Endothelial cell of umbilical vein (primary cell): ENCODE results near the gene PNRC1. TPM values are rescaled to one million over a fixed set of nuclear protein-coding genes. Genes with fewer than 3 reads are reported as not detected.
"Not testable (repeated sequence)": the region's sequence is repeated elsewhere in the genome, so short reads cannot be mapped to it uniquely, and the experiment has no call there.

Experiments
- BruUV-seq: library from RNA; stranded (reverse); fragments of 400-500 nt; replicated peaks from 2 replicates; lab custom pipeline; 2021; lab: Mats Ljungman, UMichigan
- CTCF ChIA-PET: fragments of 300-600, 350-600 bp; sonication (Branson Sonifier 250); formaldehyde crosslinking; loops from one replicate; lab custom pipeline; 2021; ENCODE audit warnings: antibody characterized with exemption, inconsistent platforms; lab: Charles Lee
- POLR2A ChIA-PET: fragments of 300-600, 350-600 bp; sonication (Branson Sonifier 250); formaldehyde crosslinking; loops from one replicate; lab custom pipeline; 2021; ENCODE audit warnings: antibody characterized with exemption, inconsistent platforms; lab: Charles Lee
- DNase-seq: peaks from one replicate; pipeline ENCODE4 v3.0.0-alpha.2; 2011; ENCODE audit warnings: low read depth, low spot score
- FAIRE-seq: peaks from 2 replicates; lab custom pipeline; 2011; peaks lifted over from hg19 to GRCh38; lab: Jason Lieb, UNC
- H2AFZ ChIP-seq: 2 replicates; pipeline ENCODE4 v1.6.0; 2012; ENCODE audit warnings: low read depth, low read length, control low read depth, inconsistent platforms
- H3K27ac ChIP-seq: 2 replicates; pipeline ENCODE4 v1.5.1; 2011; ENCODE audit warnings: low read depth, mild to moderate bottlenecking, control low read depth, low read length, moderate library complexity; ENCODE audit not compliant: insufficient read depth
- H3K27me3 ChIP-seq, 2 experiments: 2 replicates each; pipeline versions ENCODE4 v1.6.0 to v1.6.1; 2011; ENCODE audit warnings: low read length in 2 of 2, mixed read lengths in 1 of 2; ENCODE audit not compliant: control insufficient read depth in 2 of 2, insufficient read depth in 2 of 2
- H3K36me3 ChIP-seq, 2 experiments: 2 replicates in 1 of 2; 3 replicates in 1 of 2; pipeline ENCODE4 v1.5.1; 2011; ENCODE audit warnings: low read length in 2 of 2, mild to moderate bottlenecking in 1 of 2, moderate library complexity in 1 of 2; ENCODE audit not compliant: control insufficient read depth in 2 of 2, insufficient read depth in 2 of 2; ENCODE audit errors: extremely low read depth in 1 of 2
- H3K4me1 ChIP-seq: 3 replicates; pipeline ENCODE4 v1.5.1; 2011; ENCODE audit warnings: mild to moderate bottlenecking, low read length; ENCODE audit not compliant: control insufficient read depth, insufficient read depth; ENCODE audit errors: extremely low read depth
- H3K4me2 ChIP-seq: 2 replicates; pipeline ENCODE4 v1.6.1; 2011; ENCODE audit warnings: low read length, control low read depth, mixed read lengths; ENCODE audit not compliant: insufficient read depth
- H3K4me3 ChIP-seq, 3 experiments: fragments of 200-600 bp in 1 of 3; sonication (generic), shearing (Covaris generic) in 1 of 3; replicated peaks in 1 of 3; 2 replicates each; pipeline ENCODE4 v1.5.1; 2011 to 2016; ENCODE audit warnings: control low read depth in 3 of 3, low read length in 3 of 3, mild to moderate bottlenecking in 2 of 3, inconsistent platforms in 1 of 3, low read depth in 1 of 3, moderate library complexity in 1 of 3; ENCODE audit not compliant: insufficient read depth in 1 of 3
- H3K79me2 ChIP-seq: 2 replicates; pipeline ENCODE4 v1.6.0; 2012; ENCODE audit warnings: low read length, inconsistent platforms; ENCODE audit not compliant: control insufficient read depth, insufficient read depth
- H3K9ac ChIP-seq: replicated peaks from 2 replicates; pipeline ENCODE3; 2011; ENCODE audit warnings: low read length, control low read depth; ENCODE audit not compliant: insufficient read depth; ENCODE audit errors: extremely low read depth
- H3K9me1 ChIP-seq: replicated peaks from 3 replicates; pipeline ENCODE4 v1.6.0; 2011; ENCODE audit warnings: mild to moderate bottlenecking, low read length; ENCODE audit not compliant: control insufficient read depth, insufficient read depth; ENCODE audit errors: extremely low read depth
- H3K9me3 ChIP-seq: replicated peaks from 2 replicates; pipeline ENCODE4 v1.5.1; 2012; ENCODE audit warnings: low read length, inconsistent platforms; ENCODE audit not compliant: control insufficient read depth, insufficient read depth
- H4K20me1 ChIP-seq: replicated peaks from 2 replicates; pipeline ENCODE3; 2011; ENCODE audit warnings: mild to moderate bottlenecking, low read length; ENCODE audit not compliant: control insufficient read depth, insufficient read depth; ENCODE audit errors: extremely low read depth
- EZH2 ChIP-seq: IDR thresholded peaks from 2 replicates; pipeline ENCODE4 v1.6.1; 2012; ENCODE audit warnings: borderline replicate concordance, low read depth, mild to moderate bottlenecking, moderate library complexity, low read length, inconsistent platforms; ENCODE audit not compliant: severe bottlenecking
- FOS ChIP-seq: IDR thresholded peaks from 2 replicates; pipeline ENCODE4 v1.6.1; 2011; ENCODE audit warnings: mild to moderate bottlenecking, low read length, moderate library complexity, borderline replicate concordance; ENCODE audit not compliant: insufficient read depth
- GATA2 ChIP-seq: IDR thresholded peaks from 2 replicates; pipeline ENCODE4 v1.7.0; 2011; ENCODE audit warnings: low read depth, mild to moderate bottlenecking, moderate library complexity, mixed read lengths, low read length; ENCODE audit not compliant: insufficient read length, insufficient read depth
- JUN ChIP-seq: IDR thresholded peaks from 2 replicates; pipeline ENCODE4 v1.6.1; 2011; ENCODE audit warnings: borderline replicate concordance, low read depth; ENCODE audit not compliant: insufficient read length, insufficient read depth
- MAX ChIP-seq: IDR thresholded peaks from 2 replicates; pipeline ENCODE4 v1.6.1; 2011; ENCODE audit not compliant: insufficient read depth, insufficient read length
- MYC ChIP-seq: IDR thresholded peaks from one replicate; pipeline ENCODE4 v1.6.1; 2011; ENCODE audit warnings: mild to moderate bottlenecking, low read depth, low read length
- POLR2A ChIP-seq: IDR thresholded peaks from 2 replicates; pipeline ENCODE4 v1.6.1; 2012; ENCODE audit warnings: low read depth, mild to moderate bottlenecking, control low read depth, low read length
- POLR2AphosphoS5 ChIP-seq: IDR thresholded peaks from 2 replicates; pipeline ENCODE4 v1.6.1; 2012; ENCODE audit warnings: low read depth, mild to moderate bottlenecking, control low read depth, low read length, moderate library complexity; ENCODE audit not compliant: insufficient read depth
- dilution Hi-C: fragments of 300-500 bp; cut with MboI; formaldehyde crosslinking; loops from one replicate; pipeline ENCODE4 v1.15.0; 2019; ENCODE audit warnings: low sequenced_read_pairs; ENCODE audit not compliant: extremely low pct_ligation_motif_present
- intact Hi-C: fragments of 100-400 bp; cut with micrococcal nuclease; formaldehyde crosslinking; loops from one replicate; pipeline ENCODE4 v1.10.0; 2022
- polyA plus RNA-seq, 4 experiments: library from polyadenylated mRNA; depleted of rRNA in 3 of 4; stranded (reverse) in 3 of 4; unstranded in 1 of 4; fragments of >200 nt; gene quantifications; 2 replicates each; pipeline versions ENCODE4 v1.2.1 to v1.2.3, GENCODE V29; 2011 to 2012; ENCODE audit warnings: missing spikeins in 1 of 4
- total RNA-seq: library from RNA; stranded (reverse); gene quantifications from 2 replicates; pipeline ENCODE4 v1.2.3, GENCODE V29; 2021
- TF ChIP-seq, protein P1 (sequence below), 2 donors: IDR thresholded peaks; 1 replicate in 1 of 2; 2 replicates in 1 of 2; pipeline ENCODE4 v1.5.1; 2011; ENCODE audit warnings: low read length in 2 of 2, mild to moderate bottlenecking in 2 of 2, moderate library complexity in 2 of 2, control low read depth in 1 of 2, inconsistent platforms in 1 of 2, low read depth in 1 of 2; ENCODE audit not compliant: insufficient read depth in 1 of 2; ENCODE audit errors: extremely low read depth in 1 of 2

The PNRC1 gene
- total and polyA plus RNA-seq, 2 donors (not counting 3 experiments of a cell fraction or from before 2014, with no cell fraction given), result 9.6 to 87.9 TPM

DNA sequence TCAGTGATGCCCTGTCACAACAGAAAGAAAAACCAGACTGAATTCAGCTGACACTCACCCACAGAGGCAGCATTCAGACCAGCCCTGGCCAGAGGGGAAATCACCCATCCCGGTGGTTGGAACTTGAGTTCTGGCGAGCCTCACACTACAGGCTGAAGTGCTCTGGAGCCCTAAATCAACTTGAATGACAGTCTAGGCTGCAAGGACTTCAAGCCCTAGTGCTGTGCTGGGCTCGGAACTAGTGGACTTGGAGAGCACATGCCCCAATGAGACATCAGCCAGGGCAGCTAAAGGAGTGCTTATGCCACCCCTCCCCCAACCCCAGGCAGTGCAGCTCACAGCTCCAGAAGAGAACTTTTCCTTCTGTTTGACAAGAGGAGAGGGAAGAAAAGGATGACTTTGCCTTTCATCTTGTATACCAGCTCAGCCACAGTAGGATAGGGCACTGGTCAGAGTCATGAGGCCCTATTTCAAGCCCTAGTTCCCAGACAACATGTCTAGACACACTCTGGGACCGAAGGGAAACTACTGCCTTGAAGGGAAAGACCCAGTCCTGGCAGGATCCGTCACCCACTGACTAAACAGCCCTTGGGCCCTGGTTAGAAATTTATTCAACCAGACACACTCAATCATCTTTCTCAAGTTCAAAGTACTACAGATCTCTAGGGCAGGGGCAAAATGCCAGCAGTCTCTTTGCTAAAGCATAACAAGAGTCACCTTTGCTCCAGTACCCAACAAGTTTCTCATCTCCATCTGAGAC lies 43.2 kb upstream of the PNRC1 start:
- no peak for TF ChIP-seq POLR2A
- no peak for TF ChIP-seq MYC
- TF ChIP-seq, protein P1, sequence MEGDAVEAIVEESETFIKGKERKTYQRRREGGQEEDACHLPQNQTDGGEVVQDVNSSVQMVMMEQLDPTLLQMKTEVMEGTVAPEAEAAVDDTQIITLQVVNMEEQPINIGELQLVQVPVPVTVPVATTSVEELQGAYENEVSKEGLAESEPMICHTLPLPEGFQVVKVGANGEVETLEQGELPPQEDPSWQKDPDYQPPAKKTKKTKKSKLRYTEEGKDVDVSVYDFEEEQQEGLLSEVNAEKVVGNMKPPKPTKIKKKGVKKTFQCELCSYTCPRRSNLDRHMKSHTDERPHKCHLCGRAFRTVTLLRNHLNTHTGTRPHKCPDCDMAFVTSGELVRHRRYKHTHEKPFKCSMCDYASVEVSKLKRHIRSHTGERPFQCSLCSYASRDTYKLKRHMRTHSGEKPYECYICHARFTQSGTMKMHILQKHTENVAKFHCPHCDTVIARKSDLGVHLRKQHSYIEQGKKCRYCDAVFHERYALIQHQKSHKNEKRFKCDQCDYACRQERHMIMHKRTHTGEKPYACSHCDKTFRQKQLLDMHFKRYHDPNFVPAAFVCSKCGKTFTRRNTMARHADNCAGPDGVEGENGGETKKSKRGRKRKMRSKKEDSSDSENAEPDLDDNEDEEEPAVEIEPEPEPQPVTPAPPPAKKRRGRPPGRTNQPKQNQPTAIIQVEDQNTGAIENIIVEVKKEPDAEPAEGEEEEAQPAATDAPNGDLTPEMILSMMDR (IDR thresholded peaks at IDR 0.05; ENCODE audit: extremely low read depth in 1 of 2, insufficient read depth in 1 of 2, low read depth in 1 of 2, low read length in 2 of 2), result no peak
- no peak for TF ChIP-seq GATA2
- no peak for TF ChIP-seq FOS
- TF ChIP-seq MAX, result no peak
- no peak for TF ChIP-seq JUN
- no peak for TF ChIP-seq EZH2
- no peak for TF ChIP-seq POLR2AphosphoS5
- dilution Hi-C loops (no loop called here), intact Hi-C loops (no loop called here)

GRCh38 chr6:89037901-89038293 lies 42.7 kb upstream of the PNRC1 start:
- H2AFZ ChIP-seq, BruUV-seq, DNase-seq, H3K4me3 ChIP-seq, H3K4me2 ChIP-seq, FAIRE-seq, H3K79me2 ChIP-seq, POLR2A ChIA-PET, H3K36me3 ChIP-seq, H3K27ac ChIP-seq, H3K9ac ChIP-seq, CTCF ChIA-PET, H3K4me1 ChIP-seq, intact Hi-C loops, H3K9me3 ChIP-seq, H4K20me1 ChIP-seq, dilution Hi-C loops, H3K27me3 ChIP-seq, H3K9me1 ChIP-seq: not testable (repeated sequence)

More for the DNA sequence above, 43.2 kb upstream of the PNRC1 start:
- H3K27ac ChIP-seq, result no peak overlapping the region
- H2AFZ ChIP-seq, result no peak overlapping the region
- H3K4me1 ChIP-seq, result no peaks in the 10 kb centered on the region
- ChIA-PET POLR2A (no interaction called here), CTCF (no interaction called here)
- no peaks in the 10 kb centered on the region for H3K9me1 ChIP-seq
- no peaks in the 10 kb centered on the region for H4K20me1 ChIP-seq
- H3K4me2 ChIP-seq, result no peak overlapping the region
- no peaks in the 10 kb centered on the region for H3K9me3 ChIP-seq
- FAIRE-seq, result no peak
- DNase-seq, result no peak
- BruUV-seq, result no TSS peak
- no peak overlapping the region for H3K9ac ChIP-seq
- H3K4me3 ChIP-seq, result no peak overlapping the region
- H3K79me2 ChIP-seq, result no peaks in the 10 kb centered on the region
- no peaks in the 10 kb centered on the region for H3K36me3 ChIP-seq
- peaks cover 0 to 3% of the 10 kb centered on the region in 2 experiments for H3K27me3 ChIP-seq
